GM18517 (cell line): ENCODE data around the gene NCS1.

ENCODE experiments used
- ATAC-seq: cut with Tn5 transposase; IDR thresholded peaks from one replicate; pipeline ENCODE4 v1.9.1; 2021; ENCODE audit warnings: mild to moderate bottlenecking, moderate library complexity; ENCODE audit not compliant: unreplicated experiment

Gene NCS1

GRCh38 chr9:130174920-130175321 is 2.7 kb downstream of the NCS1 start:
- no peak for ATAC-seq

- ATAC-seq, result no peak
These were observed 3.2 kb downstream of the NCS1 start for GRCh38 chr9:130175355-130175754.

GRCh38 chr9:130176760-130177159 is 4.6 kb downstream of the NCS1 start:
- no peak for ATAC-seq

- no peak for ATAC-seq
These were observed 5.9 kb downstream of the NCS1 start for GRCh38 chr9:130177898-130178805.

GRCh38 chr9:130179331-130179907 is 7.2 kb downstream of the NCS1 start:
- ATAC-seq, result no peak

- ATAC-seq, result no peak
These were observed 8.3 kb downstream of the NCS1 start for GRCh38 chr9:130180516-130180915.

GRCh38 chr9:130181678-130182380 is 9.6 kb downstream of the NCS1 start:
- ATAC-seq, result no peak

- no peak for ATAC-seq
These were observed 10.2 kb downstream of the NCS1 start for GRCh38 chr9:130182381-130182909.

GRCh38 chr9:130183133-130183762 is 11.0 kb downstream of the NCS1 start:
- ATAC-seq, result no peak

GRCh38 chr9:130185017-130185416 is 12.8 kb downstream of the NCS1 start:
- no peak for ATAC-seq

- ATAC-seq, result no peak
These were observed 13.4 kb downstream of the NCS1 start for GRCh38 chr9:130185490-130186031.

GRCh38 chr9:130186051-130186450 is 13.8 kb downstream of the NCS1 start:
- ATAC-seq, result no peak

- no peak for ATAC-seq
These were observed 14.8 kb downstream of the NCS1 start for GRCh38 chr9:130186839-130187522.

- no peak for ATAC-seq
These were observed 15.3 kb downstream of the NCS1 start for GRCh38 chr9:130187523-130187846.

- ATAC-seq, result no peak
These were observed 16.8 kb downstream of the NCS1 start for GRCh38 chr9:130188860-130189481.

- ATAC-seq, result no peak
These were observed 17.6 kb downstream of the NCS1 start for GRCh38 chr9:130189840-130190239.

- no peak for ATAC-seq
These were observed 19.0 kb downstream of the NCS1 start for GRCh38 chr9:130191068-130191748.

GRCh38 chr9:130191749-130192120 is 19.5 kb downstream of the NCS1 start:
- no peak for ATAC-seq

GRCh38 chr9:130192382-130192999 is 20.3 kb downstream of the NCS1 start:
- ATAC-seq, result no peak
